ENCODE data around the gene CNTNAP2.

Gene CNTNAP2

GRCh38 chr7:146449625-146450024 lies 333.0 kb downstream of the CNTNAP2 start:
- no peak for DNase-seq

GRCh38 chr7:146455091-146455655 lies 338.6 kb downstream of the CNTNAP2 start:
- no peak for DNase-seq

- no peak for DNase-seq
Measured at GRCh38 chr7:146479040-146479439, 362.4 kb downstream of the CNTNAP2 start.

GRCh38 chr7:146486519-146486918 lies 369.9 kb downstream of the CNTNAP2 start:
- no peak for DNase-seq

- DNase-seq, result no peak
Measured at GRCh38 chr7:146492017-146492416, 375.4 kb downstream of the CNTNAP2 start.

GRCh38 chr7:146494952-146495596 lies 378.5 kb downstream of the CNTNAP2 start:
- DNase-seq, result no peak

- DNase-seq, result no peak
Measured at GRCh38 chr7:146496657-146497056, 380.1 kb downstream of the CNTNAP2 start.

- DNase-seq, result no peak
Measured at GRCh38 chr7:146499970-146500369, 383.4 kb downstream of the CNTNAP2 start.

GRCh38 chr7:146503844-146504243 lies 387.2 kb downstream of the CNTNAP2 start:
- no peak for DNase-seq

GRCh38 chr7:146510088-146510680 lies 393.6 kb downstream of the CNTNAP2 start:
- no peak for DNase-seq

- no peak for DNase-seq
Measured at GRCh38 chr7:146514304-146514703, 397.7 kb downstream of the CNTNAP2 start.

GRCh38 chr7:146528581-146528980 lies 412.0 kb downstream of the CNTNAP2 start:
- DNase-seq, result no peak

- no peak for DNase-seq
Measured at GRCh38 chr7:146539836-146540235, 423.2 kb downstream of the CNTNAP2 start.

GRCh38 chr7:146542101-146542500 lies 425.5 kb downstream of the CNTNAP2 start:
- no peak for DNase-seq

- DNase-seq, result no peak
Measured at GRCh38 chr7:146544748-146545147, 428.1 kb downstream of the CNTNAP2 start.

GRCh38 chr7:146548816-146549215 lies 432.2 kb downstream of the CNTNAP2 start:
- no peak for DNase-seq

GRCh38 chr7:146554556-146554955 lies 438.0 kb downstream of the CNTNAP2 start:
- no peak for DNase-seq

- no peak for DNase-seq
Measured at GRCh38 chr7:146557971-146558469, 441.4 kb downstream of the CNTNAP2 start.

- no peak for DNase-seq
Measured at GRCh38 chr7:146565872-146566271, 449.3 kb downstream of the CNTNAP2 start.

- no peak for DNase-seq
Measured at GRCh38 chr7:146575903-146576302, 459.3 kb downstream of the CNTNAP2 start.

GRCh38 chr7:146591976-146592375 lies 475.4 kb downstream of the CNTNAP2 start:
- DNase-seq, result no peak

- DNase-seq, result no peak
Measured at GRCh38 chr7:146606628-146607027, 490.0 kb downstream of the CNTNAP2 start.

GRCh38 chr7:146619641-146620040 lies 503.0 kb downstream of the CNTNAP2 start:
- no peak for DNase-seq

- no peak for DNase-seq
Measured at GRCh38 chr7:146626912-146627311, 510.3 kb downstream of the CNTNAP2 start.

Measured in activated T-cell treated with anti-CD3 and anti-CD28 coated beads, Interleukin-2, amount 50 U/mL, for 1 hour (primary cell).